ENCODE results near the gene AGAP1. TPM values are rescaled to one million over a fixed set of nuclear protein-coding genes. Genes with fewer than 3 reads are reported as not detected.

The AGAP1 gene
- polyA plus RNA-seq, 1 donor from 2014 or later = 17.4 TPM

- Histone ChIP-seq H3K27ac (ENCODE audit: low read length) (no peak overlapping the region), H3K9me2 (ENCODE audit: insufficient read depth, low read length) (no peaks in the 10 kb centered on the region), H3K4me2 (ENCODE audit: low read length) (no peak overlapping the region), H3K4me3 (ENCODE audit: low read length) (no peak overlapping the region), H3K9me3 (ENCODE audit: low read length) (no peaks in the 10 kb centered on the region), H3K36me3 (ENCODE audit: insufficient read depth, low read length) (no peaks in the 10 kb centered on the region), H4K20me1 (ENCODE audit: insufficient read depth) (no peaks in the 10 kb centered on the region), H3K27me3 (ENCODE audit: insufficient read depth, low read depth, low read length) (no peaks in the 10 kb centered on the region), H3K79me2 (replicated peaks; ENCODE audit: insufficient read depth, low read length) (no peaks in the 10 kb centered on the region), H3F3A (ENCODE audit: insufficient read depth, low read length, poor library complexity, severe bottlenecking) (no peaks in the 10 kb centered on the region), H3K9ac (ENCODE audit: low read length) (no peak overlapping the region), H2AFZ (ENCODE audit: low read depth, low read length) (no peak overlapping the region)
- TF ChIP-seq RAD21 (conservative IDR thresholded peaks at IDR 0.05) (no peak), TAF1 (IDR thresholded peaks at IDR 0.05; ENCODE audit: low read depth) (no peak), CTCF (IDR thresholded peaks at IDR 0.05; ENCODE audit: poor library complexity, severe bottlenecking) (no peak), SMC3 (conservative IDR thresholded peaks at IDR 0.05; ENCODE audit: poor library complexity) (no peak), MXI1 (conservative IDR thresholded peaks at IDR 0.05; ENCODE audit: poor library complexity, severe bottlenecking) (no peak), EZH2 (IDR thresholded peaks at IDR 0.05; ENCODE audit: borderline replicate concordance, insufficient read depth, low read length, poor library complexity, severe bottlenecking) (no peak), EP300 (conservative IDR thresholded peaks at IDR 0.05; ENCODE audit: poor library complexity, severe bottlenecking) (no peak), REST (IDR thresholded peaks at IDR 0.05; ENCODE audit: borderline replicate concordance) (no peak), POLR2AphosphoS5 (IDR thresholded peaks at IDR 0.05) (no peak)
Measured at GRCh38 chr2:235990344-235990743, 496.5 kb downstream of the AGAP1 start.

GRCh38 chr2:235992024-235992423, 498.2 kb downstream of the AGAP1 start:
- TF ChIP-seq EZH2 (IDR thresholded peaks at IDR 0.05; ENCODE audit: borderline replicate concordance, insufficient read depth, low read length, poor library complexity, severe bottlenecking) = no peak
- no peak for TF ChIP-seq RAD21 (conservative IDR thresholded peaks at IDR 0.05)
- no peak for TF ChIP-seq TAF1 (IDR thresholded peaks at IDR 0.05; ENCODE audit: low read depth)
- no peak for TF ChIP-seq MXI1 (conservative IDR thresholded peaks at IDR 0.05; ENCODE audit: poor library complexity, severe bottlenecking)
- Histone ChIP-seq H3K9me3 (ENCODE audit: low read length) (no peaks in the 10 kb centered on the region), H3K4me3 (ENCODE audit: low read length) (no peak overlapping the region), H3K27ac (ENCODE audit: low read length) (no peak overlapping the region), H3K27me3 (ENCODE audit: insufficient read depth, low read depth, low read length) (no peaks in the 10 kb centered on the region), H2AFZ (ENCODE audit: low read depth, low read length) (no peak overlapping the region), H3K4me2 (ENCODE audit: low read length) (no peak overlapping the region), H3K36me3 (ENCODE audit: insufficient read depth, low read length) (no peaks in the 10 kb centered on the region), H3F3A (ENCODE audit: insufficient read depth, low read length, poor library complexity, severe bottlenecking) (no peaks in the 10 kb centered on the region), H3K9me2 (ENCODE audit: insufficient read depth, low read length) (no peaks in the 10 kb centered on the region), H3K79me2 (replicated peaks; ENCODE audit: insufficient read depth, low read length) (no peaks in the 10 kb centered on the region), H3K9ac (ENCODE audit: low read length) (no peak overlapping the region), H4K20me1 (ENCODE audit: insufficient read depth) (no peaks in the 10 kb centered on the region)

All from neural cell (in vitro differentiated cells).